AG04450 (cell line): ENCODE data around the gene CLEC12A. TPM values are rescaled to one million over a fixed set of nuclear protein-coding genes. Genes with fewer than 3 reads are reported as not detected.

Source experiments
- CTCF ChIA-PET: fragments of 300-600, 350-600 bp; formaldehyde crosslinking; extraction: SDS; loops from one replicate; lab custom pipeline; 2022; ENCODE audit warnings: antibody characterized with exemption, inconsistent platforms; lab: Charles Lee
- POLR2A ChIA-PET: fragments of 350-600 bp; formaldehyde crosslinking; extraction: SDS; loops from one replicate; lab custom pipeline; 2021; ENCODE audit warnings: antibody characterized with exemption, inconsistent platforms; lab: Yijun Ruan, JAX
- DNase-seq: peaks from one replicate; pipeline ENCODE4 v3.0.0-alpha.2; 2011; ENCODE audit warnings: low read depth, low spot score
- H3K27ac ChIP-seq: one replicate; pipeline ENCODE4 v1.5.1; 2012; ENCODE audit warnings: low read depth, low read length, control low read depth
- H3K27me3 ChIP-seq: one replicate; pipeline ENCODE4 v1.6.0; 2012; ENCODE audit warnings: low read length; ENCODE audit not compliant: control insufficient read depth, insufficient read depth
- H3K4me3 ChIP-seq: 2 replicates; pipeline ENCODE4 v1.5.1; 2011; ENCODE audit warnings: mild to moderate bottlenecking, low read depth, low read length, control low read depth
- H3K9me3 ChIP-seq: 2 replicates; pipeline ENCODE4 v1.5.1; 2012; ENCODE audit warnings: low read length; ENCODE audit not compliant: control insufficient read depth, insufficient read depth
- polyA plus RNA-seq: library from polyadenylated mRNA; depleted of rRNA; stranded (reverse); fragments of >200 nt; gene quantifications from 2 replicates; pipeline ENCODE4 v1.2.3, GENCODE V29; 2011
- TF ChIP-seq, protein P1 (sequence below): IDR thresholded peaks from 2 replicates; pipeline ENCODE4 v1.5.1; 2011; ENCODE audit warnings: low read depth, low read length, control low read depth, inconsistent platforms

The CLEC12A gene
- polyA plus RNA-seq, 1 experiment = not detected

DNA sequence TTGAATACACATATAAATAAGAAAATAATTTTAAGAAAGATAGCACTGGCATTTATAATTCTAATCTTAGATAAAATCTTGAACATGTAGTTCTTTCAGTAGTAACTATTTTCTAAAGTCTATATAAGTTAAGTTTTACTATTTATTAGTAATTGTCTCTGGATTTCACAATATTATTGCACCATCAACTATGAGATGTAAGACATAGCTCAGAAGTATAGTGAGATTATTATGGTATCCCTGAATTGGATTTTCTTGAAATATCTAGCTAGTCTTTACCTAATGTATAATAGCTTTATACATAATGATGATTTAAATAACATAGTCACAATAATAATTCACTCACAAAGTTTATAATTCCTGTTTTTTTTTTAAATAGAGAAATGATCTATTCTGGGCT lies 6.7 kb downstream of the CLEC12A start:
- Histone ChIP-seq H3K27me3 (no peaks in the 10 kb centered on the region), H3K27ac (no peak overlapping the region), H3K9me3 (no peaks in the 10 kb centered on the region), H3K4me3 (no peak overlapping the region)
- no peak for DNase-seq
- TF ChIP-seq, protein P1, sequence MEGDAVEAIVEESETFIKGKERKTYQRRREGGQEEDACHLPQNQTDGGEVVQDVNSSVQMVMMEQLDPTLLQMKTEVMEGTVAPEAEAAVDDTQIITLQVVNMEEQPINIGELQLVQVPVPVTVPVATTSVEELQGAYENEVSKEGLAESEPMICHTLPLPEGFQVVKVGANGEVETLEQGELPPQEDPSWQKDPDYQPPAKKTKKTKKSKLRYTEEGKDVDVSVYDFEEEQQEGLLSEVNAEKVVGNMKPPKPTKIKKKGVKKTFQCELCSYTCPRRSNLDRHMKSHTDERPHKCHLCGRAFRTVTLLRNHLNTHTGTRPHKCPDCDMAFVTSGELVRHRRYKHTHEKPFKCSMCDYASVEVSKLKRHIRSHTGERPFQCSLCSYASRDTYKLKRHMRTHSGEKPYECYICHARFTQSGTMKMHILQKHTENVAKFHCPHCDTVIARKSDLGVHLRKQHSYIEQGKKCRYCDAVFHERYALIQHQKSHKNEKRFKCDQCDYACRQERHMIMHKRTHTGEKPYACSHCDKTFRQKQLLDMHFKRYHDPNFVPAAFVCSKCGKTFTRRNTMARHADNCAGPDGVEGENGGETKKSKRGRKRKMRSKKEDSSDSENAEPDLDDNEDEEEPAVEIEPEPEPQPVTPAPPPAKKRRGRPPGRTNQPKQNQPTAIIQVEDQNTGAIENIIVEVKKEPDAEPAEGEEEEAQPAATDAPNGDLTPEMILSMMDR = no peak
- POLR2A ChIA-PET = no interaction called here
- CTCF ChIA-PET = interaction anchor here (0.9 to 1.5 kb wide), 6 partner anchors 32 to 227 kb away, joined by 3 to 5 read pairs (median 3); no protein-coding TSS in a partner anchor

DNA sequence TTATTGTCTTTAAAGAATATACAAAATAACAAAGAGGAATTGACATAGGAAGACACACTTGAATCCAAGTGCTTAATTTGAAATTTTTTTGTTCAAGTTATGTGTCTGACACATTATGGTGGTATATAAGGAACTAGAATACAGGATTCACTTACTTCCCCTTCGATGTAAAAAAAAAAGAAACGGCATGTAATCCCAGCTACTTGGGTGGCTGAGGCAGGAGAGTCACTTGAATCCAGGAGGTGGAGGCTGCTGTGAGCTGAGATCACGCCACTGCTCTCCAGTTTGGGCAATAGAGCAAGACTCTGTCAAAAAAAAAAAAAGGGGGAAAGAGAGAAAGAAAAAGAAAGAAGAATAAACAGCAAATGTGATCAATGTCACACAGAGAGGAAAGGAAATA lies 8.9 kb downstream of the CLEC12A start:
- H3K27me3 ChIP-seq = no peaks in the 10 kb centered on the region
- no peak for DNase-seq
- ChIA-PET POLR2A (no interaction called here), CTCF (interaction anchor here (0.7 kb wide), 1 partner anchor 65 kb away, joined by 3 read pairs; no protein-coding TSS in a partner anchor)
- TF ChIP-seq, protein P1 = no peak
- no peak overlapping the region for H3K27ac ChIP-seq
- no peaks in the 10 kb centered on the region for H3K9me3 ChIP-seq
- no peak overlapping the region for H3K4me3 ChIP-seq

DNA sequence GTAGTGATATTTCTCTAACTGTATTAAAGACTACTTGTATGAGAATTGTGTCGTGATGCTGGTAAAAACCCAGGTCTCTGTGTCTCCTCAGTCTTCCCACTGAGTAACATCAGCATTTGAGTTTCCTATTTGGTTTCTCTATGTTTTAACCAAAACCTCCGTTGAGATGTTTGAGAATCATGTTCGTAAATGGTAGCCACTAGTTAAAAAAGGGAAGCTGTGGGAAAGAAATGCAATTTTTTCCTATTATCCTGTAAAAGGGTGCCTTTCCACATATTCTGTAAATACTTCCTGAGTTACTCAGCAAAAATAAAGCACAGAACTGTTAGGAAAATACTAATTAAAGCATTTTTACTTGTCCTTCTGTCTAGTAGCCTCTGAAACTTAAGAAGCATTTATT lies 20.7 kb downstream of the CLEC12A start:
- Histone ChIP-seq H3K4me3 (no peak overlapping the region), H3K27ac (no peak overlapping the region), H3K9me3 (no peaks in the 10 kb centered on the region), H3K27me3 (no peaks in the 10 kb centered on the region)
- TF ChIP-seq, protein P1 = no peak
- ChIA-PET POLR2A (no interaction called here), CTCF (no interaction called here)
- no peak for DNase-seq

DNA sequence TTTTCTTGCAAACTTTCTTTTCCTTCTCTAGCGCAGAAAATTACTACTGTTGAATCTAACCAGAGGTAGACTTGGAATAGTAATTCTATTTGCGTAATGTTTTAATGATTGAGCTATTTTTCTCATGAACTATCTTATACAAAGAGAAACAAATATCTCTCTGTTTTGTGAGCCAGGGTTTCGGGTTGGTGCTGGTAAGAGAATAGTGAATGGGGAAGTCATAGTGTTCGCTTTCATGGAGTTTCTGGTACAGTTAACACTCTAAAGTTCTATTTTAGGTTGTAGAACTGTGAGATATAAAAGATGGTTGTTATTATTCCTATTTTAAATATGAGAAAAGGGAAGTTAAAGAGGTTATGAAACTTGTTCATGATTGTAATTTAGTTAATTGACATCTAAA lies 21.1 kb downstream of the CLEC12A start:
- no peaks in the 10 kb centered on the region for H3K9me3 ChIP-seq
- no peaks in the 10 kb centered on the region for H3K27me3 ChIP-seq
- POLR2A ChIA-PET = no interaction called here
- TF ChIP-seq, protein P1 = no peak
- CTCF ChIA-PET = no interaction called here
- no peak overlapping the region for H3K27ac ChIP-seq
- no peak for DNase-seq
- H3K4me3 ChIP-seq = no peak overlapping the region

DNA sequence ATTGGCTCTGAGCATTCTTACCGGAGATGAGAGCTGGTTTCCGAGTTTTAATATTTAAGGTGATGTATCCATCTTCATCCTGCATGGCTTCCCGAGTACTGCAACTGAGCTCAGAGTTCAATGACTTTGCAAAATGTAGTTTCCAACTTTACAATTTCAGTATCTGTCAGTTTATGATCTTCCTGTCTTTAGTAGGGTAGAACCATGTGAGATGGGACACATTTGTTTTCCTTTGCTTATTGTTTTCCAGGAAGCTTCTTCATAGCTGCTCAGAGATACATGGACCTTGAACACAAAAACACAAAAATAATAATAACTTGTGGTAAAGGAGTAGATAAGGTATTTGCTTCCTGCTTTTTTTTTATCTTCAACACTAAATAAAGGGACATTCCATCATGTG lies 27.8 kb downstream of the CLEC12A start, which contains the start of gene CLEC1B:
CLEC1B (minus strand) TSS at position 106 of the 400 bp plus-strand sequence; CDS start at position 85, 21 bp downstream.
- no peak for DNase-seq
- TF ChIP-seq, protein P1 = no peak
- Histone ChIP-seq H3K27ac (no peak within 1 kb of the TSS), H3K9me3 (no peaks in the 10 kb centered on the region), H3K4me3 (no peak within 1 kb of the TSS), H3K27me3 (no peaks in the 10 kb centered on the region)
- POLR2A ChIA-PET = no interaction called here
- CTCF ChIA-PET = interaction anchor here (2.7 to 2.8 kb wide), 2 partner anchors 11 to 248 kb away, joined by 14 to 17 read pairs; partner anchors contain the start of gene CLEC12B
